ENCODE measurements around the gene USP9Y. TPM values are rescaled to one million over a fixed set of nuclear protein-coding genes. Genes with fewer than 3 reads are reported as not detected.

The USP9Y gene
- total and polyA plus RNA-seq, 2 donors (not counting 3 experiments of a cell fraction or from before 2014, with no cell fraction given): 13.6 to 17.4 TPM

DNA sequence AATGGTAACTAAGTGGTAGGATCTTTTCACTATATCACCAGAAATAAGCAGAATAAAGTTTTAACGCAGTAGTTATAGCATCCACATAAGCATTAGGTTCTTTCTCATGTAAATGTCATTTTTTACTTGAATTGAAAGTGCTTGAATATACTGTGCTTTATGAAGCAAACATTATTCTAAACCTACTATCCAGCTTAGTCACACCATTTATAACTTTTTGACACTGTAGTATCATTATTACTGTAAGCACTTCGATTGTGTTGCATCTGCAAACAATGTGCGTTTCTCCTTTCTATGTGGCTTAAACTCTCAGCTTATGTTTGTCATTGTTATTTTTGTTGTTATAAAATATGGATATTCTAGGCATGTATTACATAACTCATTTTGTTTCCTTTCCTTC lies 132.3 kb downstream of the USP9Y start:
- H3K27ac ChIP-seq (ENCODE audit: insufficient read depth, low read depth, low read length): no peak overlapping the region
- H3K9me1 ChIP-seq (replicated peaks; ENCODE audit: control insufficient read depth, extremely low read depth, insufficient read depth, low read length): no peaks in the 10 kb centered on the region
- no peak overlapping the region for H3K9ac ChIP-seq (replicated peaks; ENCODE audit: extremely low read depth, insufficient read depth, low read length)
- CTCF ChIA-PET: no interaction called here
- H3K4me2 ChIP-seq (ENCODE audit: insufficient read depth, low read length): no peak overlapping the region
- H3K79me2 ChIP-seq (ENCODE audit: control insufficient read depth, insufficient read depth, low read length): no peaks in the 10 kb centered on the region
- FAIRE-seq: no peak
- no peaks in the 10 kb centered on the region for H3K27me3 ChIP-seq (ENCODE audit: control insufficient read depth in 2 of 2, insufficient read depth in 2 of 2, low read length in 2 of 2)
- no peak overlapping the region for H3K4me3 ChIP-seq (replicated peaks in 1 of 3; ENCODE audit: insufficient read depth in 1 of 3, low read depth in 1 of 3, low read length in 3 of 3)
- intact Hi-C loops (cut with micrococcal nuclease): no loop called here
- BruUV-seq (replicated peaks): no TSS peak
- H3K9me3 ChIP-seq (replicated peaks; ENCODE audit: control insufficient read depth, insufficient read depth, low read length): no peaks in the 10 kb centered on the region
- no peak overlapping the region for H2AFZ ChIP-seq (ENCODE audit: low read depth, low read length)
- H3K4me1 ChIP-seq (ENCODE audit: control insufficient read depth, extremely low read depth, insufficient read depth, low read length): no peaks in the 10 kb centered on the region
- dilution Hi-C loops (cut with MboI; ENCODE audit: extremely low pct_ligation_motif_present, low sequenced_read_pairs): no loop called here
- no peaks in the 10 kb centered on the region for H4K20me1 ChIP-seq (replicated peaks; ENCODE audit: control insufficient read depth, extremely low read depth, insufficient read depth, low read length)
- no peaks in the 10 kb centered on the region for H3K36me3 ChIP-seq (ENCODE audit: control insufficient read depth in 2 of 2, extremely low read depth in 1 of 2, insufficient read depth in 2 of 2, low read length in 2 of 2)
- no peak for DNase-seq (ENCODE audit: low read depth, low spot score)
- TF ChIP-seq GATA2 (IDR thresholded peaks at IDR 0.05; ENCODE audit: insufficient read depth, insufficient read length, low read depth, low read length): no peak
- TF ChIP-seq, protein P1, sequence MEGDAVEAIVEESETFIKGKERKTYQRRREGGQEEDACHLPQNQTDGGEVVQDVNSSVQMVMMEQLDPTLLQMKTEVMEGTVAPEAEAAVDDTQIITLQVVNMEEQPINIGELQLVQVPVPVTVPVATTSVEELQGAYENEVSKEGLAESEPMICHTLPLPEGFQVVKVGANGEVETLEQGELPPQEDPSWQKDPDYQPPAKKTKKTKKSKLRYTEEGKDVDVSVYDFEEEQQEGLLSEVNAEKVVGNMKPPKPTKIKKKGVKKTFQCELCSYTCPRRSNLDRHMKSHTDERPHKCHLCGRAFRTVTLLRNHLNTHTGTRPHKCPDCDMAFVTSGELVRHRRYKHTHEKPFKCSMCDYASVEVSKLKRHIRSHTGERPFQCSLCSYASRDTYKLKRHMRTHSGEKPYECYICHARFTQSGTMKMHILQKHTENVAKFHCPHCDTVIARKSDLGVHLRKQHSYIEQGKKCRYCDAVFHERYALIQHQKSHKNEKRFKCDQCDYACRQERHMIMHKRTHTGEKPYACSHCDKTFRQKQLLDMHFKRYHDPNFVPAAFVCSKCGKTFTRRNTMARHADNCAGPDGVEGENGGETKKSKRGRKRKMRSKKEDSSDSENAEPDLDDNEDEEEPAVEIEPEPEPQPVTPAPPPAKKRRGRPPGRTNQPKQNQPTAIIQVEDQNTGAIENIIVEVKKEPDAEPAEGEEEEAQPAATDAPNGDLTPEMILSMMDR (IDR thresholded peaks at IDR 0.05; ENCODE audit: extremely low read depth in 1 of 2, insufficient read depth in 1 of 2, low read depth in 1 of 2, low read length in 2 of 2): no peak
- POLR2A ChIA-PET: no interaction called here

- intact Hi-C loops (cut with micrococcal nuclease): no loop called here
- BruUV-seq (replicated peaks): no TSS peak
- CTCF ChIA-PET: no interaction called here
These were observed 136.5 kb downstream of the USP9Y start for GRCh38 chrY:12837550-12837949.

More at GRCh38 chrY:12837550-12837949, 136.5 kb downstream of the USP9Y start:
- POLR2A ChIA-PET: no interaction called here
- Histone ChIP-seq H3K27ac (ENCODE audit: insufficient read depth, low read depth, low read length) (no peak overlapping the region), H4K20me1 (replicated peaks; ENCODE audit: control insufficient read depth, extremely low read depth, insufficient read depth, low read length) (no peaks in the 10 kb centered on the region), H3K36me3 (ENCODE audit: control insufficient read depth in 2 of 2, extremely low read depth in 1 of 2, insufficient read depth in 2 of 2, low read length in 2 of 2) (no peaks in the 10 kb centered on the region), H3K79me2 (ENCODE audit: control insufficient read depth, insufficient read depth, low read length) (no peaks in the 10 kb centered on the region), H3K27me3 (ENCODE audit: control insufficient read depth in 2 of 2, insufficient read depth in 2 of 2, low read length in 2 of 2) (no peaks in the 10 kb centered on the region), H3K9me1 (replicated peaks; ENCODE audit: control insufficient read depth, extremely low read depth, insufficient read depth, low read length) (no peaks in the 10 kb centered on the region), H3K4me3 (replicated peaks in 1 of 3; ENCODE audit: insufficient read depth in 1 of 3, low read depth in 1 of 3, low read length in 3 of 3) (no peak overlapping the region), H3K4me2 (ENCODE audit: insufficient read depth, low read length) (no peak overlapping the region), H3K9ac (replicated peaks; ENCODE audit: extremely low read depth, insufficient read depth, low read length) (no peak overlapping the region), H3K9me3 (replicated peaks; ENCODE audit: control insufficient read depth, insufficient read depth, low read length) (no peaks in the 10 kb centered on the region), H2AFZ (ENCODE audit: low read depth, low read length) (no peak overlapping the region), H3K4me1 (ENCODE audit: control insufficient read depth, extremely low read depth, insufficient read depth, low read length) (no peaks in the 10 kb centered on the region)
- DNase-seq (ENCODE audit: low read depth, low spot score) (no peak), FAIRE-seq (no peak)
- dilution Hi-C loops (cut with MboI; ENCODE audit: extremely low pct_ligation_motif_present, low sequenced_read_pairs): no loop called here
- TF ChIP-seq, protein P1 (IDR thresholded peaks at IDR 0.05; ENCODE audit: extremely low read depth in 1 of 2, insufficient read depth in 1 of 2, low read depth in 1 of 2, low read length in 2 of 2): no peak
- TF ChIP-seq JUN (IDR thresholded peaks at IDR 0.05; ENCODE audit: borderline replicate concordance, insufficient read depth, insufficient read length, low read depth) (no peak), POLR2A (IDR thresholded peaks at IDR 0.05; ENCODE audit: low read depth, low read length) (no peak), MYC (IDR thresholded peaks at IDR 0.05; ENCODE audit: low read depth, low read length) (no peak), MAX (IDR thresholded peaks at IDR 0.05; ENCODE audit: insufficient read depth, insufficient read length) (no peak), EZH2 (IDR thresholded peaks at IDR 0.05; ENCODE audit: borderline replicate concordance, low read depth, low read length, severe bottlenecking) (no peak), FOS (IDR thresholded peaks at IDR 0.05; ENCODE audit: borderline replicate concordance, insufficient read depth, low read length) (no peak)
